Calu3 (cell line): ENCODE data around the gene NWD2. TPM values are rescaled to one million over a fixed set of nuclear protein-coding genes. Genes with fewer than 3 reads are reported as not detected.

ENCODE experiments used
- BruUV-seq: library from RNA; stranded (reverse); fragments of 400-500 nt; replicated peaks from 2 replicates; lab custom pipeline; 2021; lab: Mats Ljungman, UMichigan
- CTCF ChIA-PET: fragments of 300-600 bp; sonication (Branson Sonifier 250); formaldehyde crosslinking; loops from one replicate; lab custom pipeline; 2022; ENCODE audit warnings: antibody characterized with exemption; lab: Charles Lee
- DNase-seq: peaks from one replicate; pipeline ENCODE4 v3.0.0; 2022
- H3K27ac Mint-ChIP-seq: one replicate; pipeline ENCODE4 v1.8.0; 2022; ENCODE audit warnings: mixed read lengths; ENCODE audit not compliant: unreplicated experiment
- H3K27me3 Mint-ChIP-seq: one replicate; pipeline ENCODE4 v1.8.0; 2022; ENCODE audit warnings: mixed read lengths; ENCODE audit not compliant: unreplicated experiment
- H3K36me3 Mint-ChIP-seq: one replicate; pipeline ENCODE4 v1.8.0; 2022; ENCODE audit warnings: mild to moderate bottlenecking, moderate library complexity, mixed read lengths; ENCODE audit not compliant: insufficient read depth, unreplicated experiment
- H3K4me1 Mint-ChIP-seq: one replicate; pipeline ENCODE4 v1.8.0; 2022; ENCODE audit warnings: mild to moderate bottlenecking, low read depth, mixed read lengths; ENCODE audit not compliant: unreplicated experiment
- H3K4me3 Mint-ChIP-seq: one replicate; pipeline ENCODE4 v1.8.0; 2022; ENCODE audit warnings: mild to moderate bottlenecking, low read depth, moderate library complexity, mixed read lengths; ENCODE audit not compliant: unreplicated experiment
- H3K9me3 Mint-ChIP-seq: one replicate; pipeline ENCODE4 v1.8.0; 2022; ENCODE audit warnings: low read depth, mixed read lengths; ENCODE audit not compliant: unreplicated experiment
- intact Hi-C: fragments of 100-400 bp; cut with micrococcal nuclease; formaldehyde crosslinking; loops from one replicate; pipeline ENCODE4 v1.10.0; 2022; ENCODE audit not compliant: unreplicated experiment
- total RNA-seq: library from RNA; stranded (reverse); gene quantifications from 2 replicates; pipeline ENCODE4 v1.2.3, GENCODE V29; 2022
- TF ChIP-seq, protein P1 (sequence below): fragments of 200-600 bp; IDR thresholded peaks from one replicate; pipeline ENCODE4 v1.8.0; 2022; ENCODE audit warnings: antibody characterized with exemption; ENCODE audit not compliant: unreplicated experiment

Gene NWD2
- total RNA-seq, 1 experiment from 2014 or later, result 1.4 TPM

- H3K36me3 Mint-ChIP-seq, result no peaks in the 10 kb centered on the region
- intact Hi-C loops, result no loop called here
- H3K4me1 Mint-ChIP-seq, result peaks cover 9% of the 10 kb centered on the region
- no TSS peak for BruUV-seq
- H3K4me3 Mint-ChIP-seq, result no peak overlapping the region
- no peaks in the 10 kb centered on the region for H3K9me3 Mint-ChIP-seq
- CTCF ChIA-PET, result interaction anchor here (0.6 kb wide), 1 partner anchor 104 kb away, joined by 3 read pairs; no protein-coding TSS in a partner anchor
- no peak overlapping the region for H3K27ac Mint-ChIP-seq
- DNase-seq, result no peak
- TF ChIP-seq, protein P1, sequence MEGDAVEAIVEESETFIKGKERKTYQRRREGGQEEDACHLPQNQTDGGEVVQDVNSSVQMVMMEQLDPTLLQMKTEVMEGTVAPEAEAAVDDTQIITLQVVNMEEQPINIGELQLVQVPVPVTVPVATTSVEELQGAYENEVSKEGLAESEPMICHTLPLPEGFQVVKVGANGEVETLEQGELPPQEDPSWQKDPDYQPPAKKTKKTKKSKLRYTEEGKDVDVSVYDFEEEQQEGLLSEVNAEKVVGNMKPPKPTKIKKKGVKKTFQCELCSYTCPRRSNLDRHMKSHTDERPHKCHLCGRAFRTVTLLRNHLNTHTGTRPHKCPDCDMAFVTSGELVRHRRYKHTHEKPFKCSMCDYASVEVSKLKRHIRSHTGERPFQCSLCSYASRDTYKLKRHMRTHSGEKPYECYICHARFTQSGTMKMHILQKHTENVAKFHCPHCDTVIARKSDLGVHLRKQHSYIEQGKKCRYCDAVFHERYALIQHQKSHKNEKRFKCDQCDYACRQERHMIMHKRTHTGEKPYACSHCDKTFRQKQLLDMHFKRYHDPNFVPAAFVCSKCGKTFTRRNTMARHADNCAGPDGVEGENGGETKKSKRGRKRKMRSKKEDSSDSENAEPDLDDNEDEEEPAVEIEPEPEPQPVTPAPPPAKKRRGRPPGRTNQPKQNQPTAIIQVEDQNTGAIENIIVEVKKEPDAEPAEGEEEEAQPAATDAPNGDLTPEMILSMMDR, result no peak
- no peaks in the 10 kb centered on the region for H3K27me3 Mint-ChIP-seq
These were observed 177.1 kb downstream of the NWD2 start for GRCh38 chr4:37421614-37422013.

DNA sequence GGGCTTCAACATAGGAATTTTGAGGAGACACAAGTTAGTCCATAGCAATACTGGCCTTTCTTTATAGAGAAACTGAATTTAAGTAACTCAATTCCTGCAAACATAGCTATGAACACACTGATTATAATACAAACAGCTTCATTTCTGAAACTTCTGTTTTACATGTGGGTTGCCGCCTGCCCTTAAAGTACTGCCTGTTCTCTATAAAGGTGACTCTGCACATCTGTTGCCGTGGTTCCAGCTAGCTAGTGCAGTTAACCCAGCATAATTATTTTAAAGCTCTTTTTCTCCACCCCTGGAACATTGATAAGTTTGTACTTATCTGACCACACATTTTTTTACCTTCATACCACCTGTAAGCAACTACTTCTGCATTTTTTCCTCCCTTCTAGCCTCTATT is 177.6 kb downstream of the NWD2 start:
- no TSS peak for BruUV-seq
- TF ChIP-seq, protein P1, result no peak
- no peak overlapping the region for H3K27ac Mint-ChIP-seq
- intact Hi-C loops, result no loop called here
- H3K4me1 Mint-ChIP-seq, result peaks cover 9% of the 10 kb centered on the region
- no peaks in the 10 kb centered on the region for H3K27me3 Mint-ChIP-seq
- no peaks in the 10 kb centered on the region for H3K9me3 Mint-ChIP-seq
- H3K4me3 Mint-ChIP-seq, result no peak overlapping the region
- H3K36me3 Mint-ChIP-seq, result no peaks in the 10 kb centered on the region
- no peak for DNase-seq
- CTCF ChIA-PET, result no interaction called here

GRCh38 chr4:37422638-37423037 is 178.1 kb downstream of the NWD2 start:
- DNase-seq, result no peak
- Mint-ChIP-seq H3K27me3 (no peaks in the 10 kb centered on the region), H3K36me3 (no peaks in the 10 kb centered on the region), H3K4me1 (peaks cover 9% of the 10 kb centered on the region), H3K27ac (no peak overlapping the region), H3K4me3 (no peak overlapping the region), H3K9me3 (no peaks in the 10 kb centered on the region)
- TF ChIP-seq, protein P1, result no peak
- CTCF ChIA-PET, result no interaction called here
- BruUV-seq, result no TSS peak
- intact Hi-C loops, result no loop called here

GRCh38 chr4:37423310-37423709 is 178.8 kb downstream of the NWD2 start:
- no peak overlapping the region for H3K4me3 Mint-ChIP-seq
- BruUV-seq, result no TSS peak
- H3K9me3 Mint-ChIP-seq, result no peaks in the 10 kb centered on the region
- no peak for DNase-seq
- H3K36me3 Mint-ChIP-seq, result no peaks in the 10 kb centered on the region
- no peak overlapping the region for H3K27ac Mint-ChIP-seq
- TF ChIP-seq, protein P1, result no peak
- peaks cover 9% of the 10 kb centered on the region for H3K4me1 Mint-ChIP-seq
- intact Hi-C loops, result no loop called here
- H3K27me3 Mint-ChIP-seq, result no peaks in the 10 kb centered on the region
- CTCF ChIA-PET, result no interaction called here
